HCT116 (cell line): Measurements from ENCODE around the gene PHF20. TPM values are rescaled to one million over a fixed set of nuclear protein-coding genes. Genes with fewer than 3 reads are reported as not detected.

ENCODE experiments used
- ATAC-seq: fragments of 200-7000 bp; cut with Tn5 transposase; 2 replicates; pipeline ENCODE4 v1.9.1; 2020; ENCODE audit warnings: mild to moderate bottlenecking, moderate library complexity
- BruUV-seq: library from RNA; stranded (reverse); fragments of 400-500 nt; replicated peaks from 2 replicates; lab custom pipeline; 2021; lab: Mats Ljungman, UMichigan
- CTCF ChIA-PET: fragments of 300-600 bp; sonication (Branson Sonifier 250); formaldehyde crosslinking; loops from one replicate; lab custom pipeline; 2021; ENCODE audit warnings: antibody characterized with exemption; lab: Charles Lee
- POLR2A ChIA-PET: fragments of 300-600, 350-600 bp; sonication (Branson Sonifier 250); formaldehyde crosslinking; loops from one replicate; lab custom pipeline; 2021; ENCODE audit warnings: antibody characterized with exemption; lab: Charles Lee
- RAD21 ChIA-PET, 2 experiments: fragments of 300-600 bp; sonication (Branson Sonifier 250); formaldehyde crosslinking; loops; one replicate each; lab custom pipeline; 2023; ENCODE audit warnings: low total read pairs in 2 of 2; ENCODE audit not compliant: uncharacterized antibody in 2 of 2, unreplicated experiment in 2 of 2, low non-redundant PET in 1 of 2; lab: Charles Lee
- DNase-seq: peaks from one replicate; pipeline ENCODE4 v3.0.0-alpha.2; 2010; ENCODE audit warnings: low read depth, low spot score
- H2AFZ ChIP-seq: fragments of 200-600 bp; shearing (Covaris generic), sonication (generic); 2 replicates; pipeline ENCODE4 v1.6.1; 2017; ENCODE audit warnings: low read depth, mixed run types, mixed read lengths, antibody characterized with exemption, low read length; ENCODE audit not compliant: poor library complexity, severe bottlenecking
- H3K27ac ChIP-seq: 2 replicates; pipeline ENCODE4 v1.5.1; 2012; ENCODE audit warnings: low read depth, low read length
- H3K27me3 ChIP-seq: fragments of 200-600 bp; sonication (generic); 2 replicates; pipeline ENCODE4 v1.6.1; 2016; ENCODE audit warnings: mixed run types, low read length, mixed read lengths; ENCODE audit not compliant: insufficient read depth
- H3K36me3 ChIP-seq, 2 experiments: fragments of 200-500 bp in 1 of 2; fragments of 200-600 bp in 1 of 2; sonication (Bioruptor generic) in 1 of 2; sonication (generic) in 1 of 2; 2 replicates each; pipeline versions ENCODE4 v1.5.1 to v1.6.1; 2014 to 2016; ENCODE audit warnings: low read length in 2 of 2, inconsistent platforms in 1 of 2, mixed read lengths in 1 of 2, mixed run types in 1 of 2; ENCODE audit not compliant: insufficient read depth in 2 of 2, control insufficient read depth in 1 of 2
- H3K4me1 ChIP-seq, 2 experiments: fragments of 200-600 bp in 1 of 2; sonication (generic) in 1 of 2; 2 replicates each; pipeline versions ENCODE4 v1.5.1 to v1.6.1; 2012 to 2017; ENCODE audit warnings: low read length in 2 of 2, inconsistent platforms in 1 of 2, mild to moderate bottlenecking in 1 of 2, mixed read lengths in 1 of 2, mixed run types in 1 of 2, moderate library complexity in 1 of 2; ENCODE audit not compliant: insufficient read depth in 2 of 2, control insufficient read depth in 1 of 2
- H3K4me2 ChIP-seq: fragments of 200-600 bp; sonication (generic); 2 replicates; pipeline ENCODE4 v1.6.1; 2017; ENCODE audit warnings: mixed run types, low read length, mixed read lengths
- H3K4me3 ChIP-seq, 2 experiments: fragments of 200-600 bp in 1 of 2; sonication (generic) in 1 of 2; replicated peaks in 1 of 2; 2 replicates each; pipeline ENCODE4 v1.5.1; 2011 to 2016; ENCODE audit warnings: low read length in 2 of 2, control low read depth in 1 of 2, low read depth in 1 of 2, mild to moderate bottlenecking in 1 of 2, mixed read lengths in 1 of 2, mixed run types in 1 of 2
- H3K79me2 ChIP-seq: fragments of 200-600 bp; sonication (generic); 2 replicates; pipeline ENCODE4 v1.6.1; 2017; ENCODE audit warnings: mild to moderate bottlenecking, mixed run types, low read length, moderate library complexity, mixed read lengths; ENCODE audit not compliant: insufficient read depth
- H3K9ac ChIP-seq: fragments of 200-600 bp; sonication (generic); 2 replicates; pipeline ENCODE4 v1.6.1; 2016; ENCODE audit warnings: low read length, mixed read lengths
- H3K9me2 ChIP-seq: fragments of 200-600 bp; sonication (generic), shearing (Covaris generic); 2 replicates; pipeline ENCODE4 v1.6.1; 2017; ENCODE audit warnings: mixed run types, mild to moderate bottlenecking, moderate library complexity; ENCODE audit not compliant: insufficient read depth
- H3K9me3 ChIP-seq, 2 experiments: fragments of 200-500 bp in 1 of 2; fragments of 200-600 bp in 1 of 2; sonication (Bioruptor generic) in 1 of 2; sonication (generic) in 1 of 2; 2 replicates each; pipeline ENCODE4 v1.6.1; 2014 to 2017; ENCODE audit warnings: low read length in 2 of 2, mixed read lengths in 2 of 2, inconsistent platforms in 1 of 2, low read depth in 1 of 2, mild to moderate bottlenecking in 1 of 2, mixed run types in 1 of 2, moderate library complexity in 1 of 2; ENCODE audit not compliant: control insufficient read depth in 1 of 2, insufficient read depth in 1 of 2
- H4K20me1 ChIP-seq: fragments of 200-600 bp; sonication (generic), shearing (Covaris generic); 2 replicates; pipeline ENCODE4 v1.6.1; 2017; ENCODE audit warnings: mixed run types, mild to moderate bottlenecking, moderate library complexity; ENCODE audit not compliant: insufficient read depth
- CBX3 ChIP-seq: IDR thresholded peaks from 2 replicates; pipeline ENCODE4 v1.6.1; 2012; ENCODE audit warnings: low read depth
- ELF1 ChIP-seq: IDR thresholded peaks from 2 replicates; pipeline ENCODE4 v1.6.1; 2012; ENCODE audit warnings: low read depth, borderline replicate concordance
- EZH2 ChIP-seq: fragments of 200-600 bp; sonication (generic); IDR thresholded peaks from 2 replicates; pipeline ENCODE4 v1.6.1; 2017; ENCODE audit warnings: antibody characterized with exemption, mixed run types
- EZH2phosphoT487 ChIP-seq: fragments of 200-600 bp; IDR thresholded peaks from 2 replicates; pipeline ENCODE4 v1.6.1; 2018; ENCODE audit warnings: antibody characterized with exemption, borderline replicate concordance
- FOSL1 ChIP-seq: IDR thresholded peaks from 2 replicates; pipeline ENCODE4 v1.6.1; 2012; ENCODE audit warnings: low read depth
- JUND ChIP-seq: IDR thresholded peaks from 2 replicates; pipeline ENCODE4 v1.6.1; 2012
- POLR2AphosphoS5 ChIP-seq: IDR thresholded peaks from 2 replicates; pipeline ENCODE4 v1.6.1; 2011; ENCODE audit warnings: mild to moderate bottlenecking, low read depth, low read length, moderate library complexity
- SIN3A ChIP-seq: IDR thresholded peaks from 2 replicates; pipeline ENCODE4 v1.6.1; 2012; ENCODE audit warnings: low read depth
- SP1 ChIP-seq: IDR thresholded peaks from 2 replicates; pipeline ENCODE4 v1.6.1; 2012; ENCODE audit warnings: low read depth
- TCF7L2 ChIP-seq: IDR thresholded peaks from 2 replicates; pipeline ENCODE4 v1.7.0; 2011; ENCODE audit warnings: borderline replicate concordance, inconsistent platforms; ENCODE audit not compliant: insufficient read depth, insufficient read length; ENCODE audit errors: extremely low read depth
- YY1 ChIP-seq: IDR thresholded peaks from 2 replicates; pipeline ENCODE4 v1.6.1; 2011; ENCODE audit warnings: low read length, low read depth, moderate library complexity, mild to moderate bottlenecking; ENCODE audit not compliant: insufficient replicate concordance; ENCODE audit errors: extremely low read depth
- ZFX ChIP-seq: fragments of 450-650 bp; IDR thresholded peaks from 2 replicates; pipeline ENCODE4 v1.6.1; 2017
- ZNF274 ChIP-seq: fragments of 200-500 bp; sonication (Bioruptor generic); IDR thresholded peaks from 2 replicates; pipeline ENCODE4 v1.6.1; 2014; ENCODE audit warnings: mild to moderate bottlenecking, low read depth, low read length, inconsistent platforms
- intact Hi-C: fragments of 100-400 bp; cut with micrococcal nuclease; formaldehyde crosslinking; loops from 2 replicates; pipeline ENCODE4 v1.10.0; 2022
- total RNA-seq: library from RNA; stranded (reverse); gene quantifications from one replicate; pipeline ENCODE4 v1.2.1, GENCODE V29; 2021; ENCODE audit not compliant: unreplicated experiment
- TF ChIP-seq, protein P1 (sequence below): IDR thresholded peaks from 2 replicates; pipeline ENCODE4 v1.6.1; 2011; ENCODE audit warnings: mild to moderate bottlenecking, low read length, moderate library complexity; ENCODE audit not compliant: insufficient replicate concordance; ENCODE audit errors: extremely low read depth
- TF ChIP-seq, protein P2 (sequence below): IDR thresholded peaks from 2 replicates; pipeline ENCODE4 v1.6.1; 2012
- TF ChIP-seq, protein P3 (sequence below): IDR thresholded peaks from 2 replicates; pipeline ENCODE4 v1.6.1; 2012; ENCODE audit warnings: low read depth

Gene PHF20
- total RNA-seq, 1 experiment from 2014 or later = 40.8 TPM

DNA sequence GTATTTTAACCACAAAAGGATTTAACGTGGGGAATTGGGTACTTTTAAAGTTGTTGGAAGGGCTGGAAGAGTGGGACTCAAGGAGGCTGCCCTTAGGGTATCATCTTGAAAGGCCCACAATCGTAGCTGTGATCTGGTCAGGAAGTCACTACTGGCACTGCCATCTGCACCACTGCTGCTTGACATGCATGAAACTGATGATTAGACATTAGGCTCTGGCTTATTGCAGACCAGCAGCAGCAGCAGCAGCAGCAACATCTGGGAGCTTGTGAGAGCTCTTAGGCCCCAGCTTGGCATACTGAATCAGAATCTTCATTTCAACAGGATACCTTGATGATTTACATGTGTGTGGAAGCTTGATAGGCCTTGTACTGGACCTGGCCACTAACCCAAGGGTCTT lies 68.6 kb downstream of the PHF20 start:
- TF ChIP-seq CBX3 (no peak), POLR2AphosphoS5 (no peak), TCF7L2 (no peak), JUND (no peak), EZH2phosphoT487 (no peak), SIN3A (no peak), ZNF274 (no peak), FOSL1 (no peak), YY1 (no peak), ZFX (no peak), ELF1 (no peak), SP1 (no peak), EZH2 (no peak)
- TF ChIP-seq, protein P1, sequence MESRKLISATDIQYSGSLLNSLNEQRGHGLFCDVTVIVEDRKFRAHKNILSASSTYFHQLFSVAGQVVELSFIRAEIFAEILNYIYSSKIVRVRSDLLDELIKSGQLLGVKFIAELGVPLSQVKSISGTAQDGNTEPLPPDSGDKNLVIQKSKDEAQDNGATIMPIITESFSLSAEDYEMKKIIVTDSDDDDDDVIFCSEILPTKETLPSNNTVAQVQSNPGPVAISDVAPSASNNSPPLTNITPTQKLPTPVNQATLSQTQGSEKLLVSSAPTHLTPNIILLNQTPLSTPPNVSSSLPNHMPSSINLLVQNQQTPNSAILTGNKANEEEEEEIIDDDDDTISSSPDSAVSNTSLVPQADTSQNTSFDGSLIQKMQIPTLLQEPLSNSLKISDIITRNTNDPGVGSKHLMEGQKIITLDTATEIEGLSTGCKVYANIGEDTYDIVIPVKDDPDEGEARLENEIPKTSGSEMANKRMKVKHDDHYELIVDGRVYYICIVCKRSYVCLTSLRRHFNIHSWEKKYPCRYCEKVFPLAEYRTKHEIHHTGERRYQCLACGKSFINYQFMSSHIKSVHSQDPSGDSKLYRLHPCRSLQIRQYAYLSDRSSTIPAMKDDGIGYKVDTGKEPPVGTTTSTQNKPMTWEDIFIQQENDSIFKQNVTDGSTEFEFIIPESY = no peak
- TF ChIP-seq, protein P2, sequence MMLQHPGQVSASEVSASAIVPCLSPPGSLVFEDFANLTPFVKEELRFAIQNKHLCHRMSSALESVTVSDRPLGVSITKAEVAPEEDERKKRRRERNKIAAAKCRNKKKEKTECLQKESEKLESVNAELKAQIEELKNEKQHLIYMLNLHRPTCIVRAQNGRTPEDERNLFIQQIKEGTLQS = no peak
- TF ChIP-seq, protein P3, sequence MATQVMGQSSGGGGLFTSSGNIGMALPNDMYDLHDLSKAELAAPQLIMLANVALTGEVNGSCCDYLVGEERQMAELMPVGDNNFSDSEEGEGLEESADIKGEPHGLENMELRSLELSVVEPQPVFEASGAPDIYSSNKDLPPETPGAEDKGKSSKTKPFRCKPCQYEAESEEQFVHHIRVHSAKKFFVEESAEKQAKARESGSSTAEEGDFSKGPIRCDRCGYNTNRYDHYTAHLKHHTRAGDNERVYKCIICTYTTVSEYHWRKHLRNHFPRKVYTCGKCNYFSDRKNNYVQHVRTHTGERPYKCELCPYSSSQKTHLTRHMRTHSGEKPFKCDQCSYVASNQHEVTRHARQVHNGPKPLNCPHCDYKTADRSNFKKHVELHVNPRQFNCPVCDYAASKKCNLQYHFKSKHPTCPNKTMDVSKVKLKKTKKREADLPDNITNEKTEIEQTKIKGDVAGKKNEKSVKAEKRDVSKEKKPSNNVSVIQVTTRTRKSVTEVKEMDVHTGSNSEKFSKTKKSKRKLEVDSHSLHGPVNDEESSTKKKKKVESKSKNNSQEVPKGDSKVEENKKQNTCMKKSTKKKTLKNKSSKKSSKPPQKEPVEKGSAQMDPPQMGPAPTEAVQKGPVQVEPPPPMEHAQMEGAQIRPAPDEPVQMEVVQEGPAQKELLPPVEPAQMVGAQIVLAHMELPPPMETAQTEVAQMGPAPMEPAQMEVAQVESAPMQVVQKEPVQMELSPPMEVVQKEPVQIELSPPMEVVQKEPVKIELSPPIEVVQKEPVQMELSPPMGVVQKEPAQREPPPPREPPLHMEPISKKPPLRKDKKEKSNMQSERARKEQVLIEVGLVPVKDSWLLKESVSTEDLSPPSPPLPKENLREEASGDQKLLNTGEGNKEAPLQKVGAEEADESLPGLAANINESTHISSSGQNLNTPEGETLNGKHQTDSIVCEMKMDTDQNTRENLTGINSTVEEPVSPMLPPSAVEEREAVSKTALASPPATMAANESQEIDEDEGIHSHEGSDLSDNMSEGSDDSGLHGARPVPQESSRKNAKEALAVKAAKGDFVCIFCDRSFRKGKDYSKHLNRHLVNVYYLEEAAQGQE = no peak
- H3K36me3 ChIP-seq = peaks cover 0 to 9% of the 10 kb centered on the region in 2 experiments; a peak in 1 of 4 replicates
- ATAC-seq (no peak), DNase-seq (no peak)
- RAD21 ChIA-PET = no interaction called here
- no peaks in the 10 kb centered on the region for H3K79me2 ChIP-seq
- no peak overlapping the region for H2AFZ ChIP-seq
- CTCF ChIA-PET = no interaction called here
- 0 out of 4 replicates have a peak, but pooled peaks cover 0 to 3% of the 10 kb centered on the region in 2 experiments for H3K4me1 ChIP-seq
- no peak overlapping the region for H3K4me2 ChIP-seq
- POLR2A ChIA-PET = no interaction called here
- no TSS peak for BruUV-seq
- H3K9ac ChIP-seq = no peak overlapping the region
- H4K20me1 ChIP-seq = no peaks in the 10 kb centered on the region
- H3K9me3 ChIP-seq = peaks cover 0 to 8% of the 10 kb centered on the region in 2 experiments; a peak in 1 of 4 replicates
- no peak overlapping the region for H3K27ac ChIP-seq
- no peak overlapping the region for H3K4me3 ChIP-seq
- no peaks in the 10 kb centered on the region for H3K27me3 ChIP-seq
- no peaks in the 10 kb centered on the region for H3K9me2 ChIP-seq
- intact Hi-C loops = no loop called here
